Measurements from ENCODE around the gene ANKRD60. TPM values are rescaled to one million over a fixed set of nuclear protein-coding genes. Genes with fewer than 3 reads are reported as not detected.

ANKRD60 gene
- total and polyA plus RNA-seq, 5 donors from 2014 or later: not detected

DNA sequence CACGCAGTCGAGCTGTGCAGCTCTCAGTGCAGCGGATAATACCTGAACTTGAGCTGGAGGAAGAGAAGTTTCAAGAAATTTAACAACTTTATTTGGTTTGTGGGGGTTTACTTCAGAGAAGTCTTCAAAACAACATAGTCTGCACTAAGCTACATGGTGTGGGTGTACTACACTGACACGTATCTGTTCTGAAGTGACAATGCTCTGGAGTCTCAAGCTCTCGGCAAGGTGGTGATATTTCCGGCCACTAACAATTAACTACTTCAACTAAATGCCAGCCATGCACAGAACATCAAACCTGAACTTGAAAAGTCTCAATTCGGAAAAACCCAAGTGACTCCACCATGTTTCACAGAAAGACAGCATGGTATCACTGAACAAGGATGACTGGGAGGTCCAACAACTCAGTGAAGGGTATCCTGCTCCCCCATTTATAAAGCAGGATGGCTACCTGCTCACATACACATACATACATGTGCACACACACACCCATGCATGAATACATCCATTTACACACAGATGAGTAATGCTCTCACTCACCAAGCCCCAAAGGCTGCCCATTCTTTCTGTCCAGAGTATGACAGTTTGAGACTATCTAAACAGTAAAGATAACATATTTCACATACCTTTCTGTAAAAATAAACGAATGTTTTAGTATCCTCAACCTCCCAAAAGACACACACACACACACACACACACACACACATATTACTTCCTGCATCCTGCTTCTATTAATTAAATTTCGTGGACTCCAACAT lies 15.4 kb upstream of the ANKRD60 start:
- Mint-ChIP-seq H3K4me1 (peaks cover 0 to 7% (median 0%) of the 10 kb centered on the region in 4 donors), H3K27me3 (no peaks in the 10 kb centered on the region), H3K27ac (peak overlapping the region; percentile 3 to 51 (median 32)), H3K4me3 (peak overlapping the region in 1 of 4 donors; percentile 39), H3K36me3 (peaks cover 48% of the 10 kb centered on the region), H3K9me3 (no peaks in the 10 kb centered on the region)
- peaks cover 47% of the 10 kb centered on the region for H3K36me3 ChIP-seq (ENCODE audit: control insufficient read depth, insufficient read depth, low read length)
- no peak overlapping the region for H3K27ac ChIP-seq (ENCODE audit: insufficient read depth, low read length, poor library complexity, severe bottlenecking)
- no peaks in the 10 kb centered on the region for H3K9me3 ChIP-seq (ENCODE audit: control insufficient read depth in 2 of 2, low read length in 2 of 2)
- no peak for ATAC-seq (ENCODE audit: low read depth in 2 of 2)
- H3K4me1 ChIP-seq (ENCODE audit: control insufficient read depth, insufficient read depth, low read length, poor library complexity, severe bottlenecking): no peaks in the 10 kb centered on the region
- no peaks in the 10 kb centered on the region for H3K27me3 ChIP-seq (ENCODE audit: control insufficient read depth, insufficient read depth, low read length)
- H3K4me3 ChIP-seq (ENCODE audit: low read depth, low read length): no peak overlapping the region
- DNase-seq: no peak

DNA sequence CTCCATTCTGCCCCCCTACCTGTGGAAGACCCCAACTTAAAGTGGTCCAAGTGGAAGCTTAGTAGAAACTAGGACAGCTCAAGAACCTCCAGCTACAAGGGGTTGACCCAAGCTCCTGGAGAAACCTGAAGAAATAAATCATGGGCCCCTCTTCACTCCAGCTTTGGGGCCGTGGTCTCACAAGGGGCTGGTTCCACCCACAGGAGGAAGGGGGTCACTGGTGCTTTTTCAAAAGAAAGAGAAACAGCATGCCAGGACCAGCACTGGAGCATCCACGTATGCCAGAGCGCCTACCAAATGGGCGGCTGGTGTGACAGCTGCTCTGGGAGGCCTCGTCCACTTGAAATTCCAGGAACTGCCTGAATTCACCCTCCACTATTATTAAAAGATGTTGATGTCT lies 14.4 kb upstream of the ANKRD60 start:
- peaks cover 0 to 7% (median 3%) of the 10 kb centered on the region in 4 donors for H3K4me1 Mint-ChIP-seq
- H3K36me3 Mint-ChIP-seq: peaks cover 43% of the 10 kb centered on the region
- no peak overlapping the region for H3K4me3 Mint-ChIP-seq
- DNase-seq (no peak), ATAC-seq (ENCODE audit: low read depth in 2 of 2) (no peak)
- H3K27me3 ChIP-seq (ENCODE audit: control insufficient read depth, insufficient read depth, low read length): no peaks in the 10 kb centered on the region
- H3K36me3 ChIP-seq (ENCODE audit: control insufficient read depth, insufficient read depth, low read length): peaks cover 44% of the 10 kb centered on the region
- H3K9me3 Mint-ChIP-seq: no peaks in the 10 kb centered on the region
- H3K4me1 ChIP-seq (ENCODE audit: control insufficient read depth, insufficient read depth, low read length, poor library complexity, severe bottlenecking): no peaks in the 10 kb centered on the region
- no peaks in the 10 kb centered on the region for H3K27me3 Mint-ChIP-seq
- H3K4me3 ChIP-seq (ENCODE audit: low read depth, low read length): no peak overlapping the region
- no peaks in the 10 kb centered on the region for H3K9me3 ChIP-seq (ENCODE audit: control insufficient read depth in 2 of 2, low read length in 2 of 2)
- H3K27ac ChIP-seq (ENCODE audit: insufficient read depth, low read length, poor library complexity, severe bottlenecking): no peak overlapping the region
- H3K27ac Mint-ChIP-seq: peak overlapping the region in 1 of 3 donors; percentile 36

DNA sequence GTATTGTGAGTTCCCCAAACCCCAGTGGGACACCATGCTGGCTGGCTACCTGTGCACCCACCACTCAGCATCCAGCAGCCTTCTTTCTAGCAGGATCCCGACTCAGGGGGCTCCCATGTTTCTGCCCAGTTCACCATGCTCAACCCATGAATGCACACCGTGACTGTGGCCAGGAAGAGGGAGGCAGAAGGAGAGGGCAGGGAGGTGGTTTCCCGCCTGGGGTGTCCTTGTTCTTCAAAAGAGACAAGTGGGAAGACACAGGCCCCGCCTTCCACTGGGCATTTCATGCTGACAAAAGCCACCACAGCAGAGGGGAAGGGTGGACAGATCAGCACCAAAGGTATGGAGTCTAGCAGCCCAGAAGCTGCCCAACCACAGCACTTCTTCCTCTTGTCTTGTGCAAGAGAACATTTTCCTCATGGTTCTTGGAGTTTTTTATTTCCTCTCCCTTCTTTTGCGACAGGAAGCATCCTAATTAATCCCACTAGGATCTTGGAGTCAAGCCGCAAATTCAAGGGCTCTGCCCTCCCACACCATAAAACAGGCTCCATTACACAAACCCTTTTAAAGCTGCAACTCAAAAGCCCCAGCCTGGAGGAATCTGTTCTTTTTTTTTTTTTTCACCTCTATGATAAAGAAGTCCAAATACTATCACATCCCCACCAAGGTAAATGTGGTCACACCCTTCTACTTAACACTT lies 13.5 kb upstream of the ANKRD60 start:
- Mint-ChIP-seq H3K4me1 (peaks cover 4 to 16% (median 8%) of the 10 kb centered on the region in 4 donors), H3K27me3 (no peaks in the 10 kb centered on the region), H3K27ac (no peak overlapping the region), H3K9me3 (no peaks in the 10 kb centered on the region), H3K4me3 (no peak overlapping the region), H3K36me3 (peaks cover 37% of the 10 kb centered on the region)
- Histone ChIP-seq H3K4me3 (ENCODE audit: low read depth, low read length) (no peak overlapping the region), H3K27ac (ENCODE audit: insufficient read depth, low read length, poor library complexity, severe bottlenecking) (no peak overlapping the region), H3K9me3 (ENCODE audit: control insufficient read depth in 2 of 2, low read length in 2 of 2) (no peaks in the 10 kb centered on the region), H3K27me3 (ENCODE audit: control insufficient read depth, insufficient read depth, low read length) (no peaks in the 10 kb centered on the region), H3K36me3 (ENCODE audit: control insufficient read depth, insufficient read depth, low read length) (peaks cover 40% of the 10 kb centered on the region), H3K4me1 (ENCODE audit: control insufficient read depth, insufficient read depth, low read length, poor library complexity, severe bottlenecking) (no peaks in the 10 kb centered on the region)
- DNase-seq: no peak
- ATAC-seq (ENCODE audit: low read depth in 2 of 2): no peak

DNA sequence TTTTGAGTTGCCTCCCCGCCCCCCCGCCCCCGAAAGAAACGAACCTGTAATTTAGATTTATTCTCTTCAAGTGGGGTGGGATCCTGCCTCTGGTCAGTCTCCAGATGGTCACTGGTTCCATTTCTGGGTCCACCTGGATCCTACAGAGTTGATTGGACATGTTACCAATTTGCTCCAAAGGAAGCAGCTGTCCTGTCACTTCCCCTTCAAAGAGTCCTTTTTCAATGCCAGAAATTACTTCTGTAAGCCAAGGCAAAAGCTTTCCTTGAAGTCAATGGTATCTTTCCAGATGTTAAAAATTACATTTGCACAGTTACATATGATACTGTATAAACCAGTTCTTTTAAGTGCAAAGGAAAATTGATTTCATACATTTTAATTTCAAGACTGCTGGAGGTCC lies 12.0 kb upstream of the ANKRD60 start:
- Histone ChIP-seq H3K4me3 (ENCODE audit: low read depth, low read length) (no peak overlapping the region), H3K27ac (ENCODE audit: insufficient read depth, low read length, poor library complexity, severe bottlenecking) (no peak overlapping the region), H3K27me3 (ENCODE audit: control insufficient read depth, insufficient read depth, low read length) (no peaks in the 10 kb centered on the region), H3K4me1 (ENCODE audit: control insufficient read depth, insufficient read depth, low read length, poor library complexity, severe bottlenecking) (no peaks in the 10 kb centered on the region), H3K36me3 (ENCODE audit: control insufficient read depth, insufficient read depth, low read length) (peaks cover 27% of the 10 kb centered on the region), H3K9me3 (ENCODE audit: control insufficient read depth in 2 of 2, low read length in 2 of 2) (no peaks in the 10 kb centered on the region)
- Mint-ChIP-seq H3K27ac (no peak overlapping the region), H3K9me3 (no peaks in the 10 kb centered on the region), H3K36me3 (peaks cover 27% of the 10 kb centered on the region), H3K4me3 (no peak overlapping the region), H3K27me3 (no peaks in the 10 kb centered on the region), H3K4me1 (peaks cover 5 to 22% (median 11%) of the 10 kb centered on the region in 4 donors)
- DNase-seq (no peak), ATAC-seq (ENCODE audit: low read depth in 2 of 2) (no peak)

DNA sequence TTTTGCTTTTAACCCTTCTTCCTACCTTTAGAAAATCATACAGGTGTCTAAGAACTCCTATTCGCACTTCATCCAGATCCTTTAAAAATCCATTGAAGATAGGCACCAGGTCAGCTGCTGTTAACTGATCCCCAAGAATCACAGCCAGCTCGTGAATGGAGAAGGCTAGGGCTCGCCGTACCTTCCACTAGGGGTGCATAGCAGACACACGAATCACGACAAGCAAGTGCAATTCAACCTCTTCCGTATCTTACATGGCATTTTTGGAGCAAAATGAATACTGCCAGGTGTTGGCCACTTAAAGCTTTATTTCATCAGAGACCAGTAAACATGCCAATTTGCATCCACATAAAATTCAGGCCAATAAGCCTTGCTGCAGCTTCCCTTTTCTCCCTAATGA lies 10.8 kb upstream of the ANKRD60 start:
- H3K4me3 ChIP-seq (ENCODE audit: low read depth, low read length): no peak overlapping the region
- no peak overlapping the region for H3K27ac Mint-ChIP-seq
- H3K4me1 ChIP-seq (ENCODE audit: control insufficient read depth, insufficient read depth, low read length, poor library complexity, severe bottlenecking): no peaks in the 10 kb centered on the region
- no peak overlapping the region for H3K27ac ChIP-seq (ENCODE audit: insufficient read depth, low read length, poor library complexity, severe bottlenecking)
- H3K9me3 Mint-ChIP-seq: peaks cover 0 to 2% (median 0%) of the 10 kb centered on the region in 7 donors
- peaks cover 14% of the 10 kb centered on the region for H3K36me3 Mint-ChIP-seq
- no peaks in the 10 kb centered on the region for H3K9me3 ChIP-seq (ENCODE audit: control insufficient read depth in 2 of 2, low read length in 2 of 2)
- no peaks in the 10 kb centered on the region for H3K27me3 Mint-ChIP-seq
- DNase-seq: no peak
- no peak for ATAC-seq (ENCODE audit: low read depth in 2 of 2)
- H3K36me3 ChIP-seq (ENCODE audit: control insufficient read depth, insufficient read depth, low read length): peaks cover 21% of the 10 kb centered on the region
- H3K4me3 Mint-ChIP-seq: no peak overlapping the region
- H3K4me1 Mint-ChIP-seq: peaks cover 5 to 25% (median 14%) of the 10 kb centered on the region in 4 donors
- H3K27me3 ChIP-seq (ENCODE audit: control insufficient read depth, insufficient read depth, low read length): no peaks in the 10 kb centered on the region

DNA sequence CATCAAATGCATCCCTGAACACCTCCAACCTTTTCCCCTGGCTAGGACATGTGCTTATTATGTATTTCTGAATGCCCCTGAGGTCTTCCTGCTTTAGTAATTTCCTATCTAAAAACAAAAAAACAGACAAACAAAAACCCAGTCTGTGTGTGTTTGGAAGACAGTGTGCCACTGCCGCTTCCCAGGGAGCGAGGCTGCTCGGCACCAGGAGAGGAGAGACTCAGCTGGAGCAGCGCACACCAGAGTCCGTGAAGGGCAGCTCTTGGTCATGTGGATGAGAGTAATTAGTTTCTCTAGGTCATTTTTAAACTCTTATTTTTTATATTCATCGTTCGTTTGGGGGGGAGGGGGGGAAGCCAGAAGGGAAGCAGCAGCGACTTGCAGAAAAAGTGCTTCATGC lies 10.0 kb upstream of the ANKRD60 start:
- Histone ChIP-seq H3K4me1 (ENCODE audit: control insufficient read depth, insufficient read depth, low read length, poor library complexity, severe bottlenecking) (no peaks in the 10 kb centered on the region), H3K9me3 (ENCODE audit: control insufficient read depth in 2 of 2, low read length in 2 of 2) (no peaks in the 10 kb centered on the region), H3K36me3 (ENCODE audit: control insufficient read depth, insufficient read depth, low read length) (peaks cover 18% of the 10 kb centered on the region), H3K27ac (ENCODE audit: insufficient read depth, low read length, poor library complexity, severe bottlenecking) (no peak overlapping the region), H3K27me3 (ENCODE audit: control insufficient read depth, insufficient read depth, low read length) (no peaks in the 10 kb centered on the region), H3K4me3 (ENCODE audit: low read depth, low read length) (no peak overlapping the region)
- Mint-ChIP-seq H3K36me3 (peaks cover 13% of the 10 kb centered on the region), H3K4me3 (no peak overlapping the region), H3K27me3 (no peaks in the 10 kb centered on the region), H3K9me3 (peaks cover 0 to 2% (median 0%) of the 10 kb centered on the region in 7 donors), H3K27ac (peak overlapping the region in 1 of 3 donors; percentile 52), H3K4me1 (peaks cover 5 to 23% (median 15%) of the 10 kb centered on the region in 4 donors)
- DNase-seq (no peak), ATAC-seq (ENCODE audit: low read depth in 2 of 2) (no peak)

DNA sequence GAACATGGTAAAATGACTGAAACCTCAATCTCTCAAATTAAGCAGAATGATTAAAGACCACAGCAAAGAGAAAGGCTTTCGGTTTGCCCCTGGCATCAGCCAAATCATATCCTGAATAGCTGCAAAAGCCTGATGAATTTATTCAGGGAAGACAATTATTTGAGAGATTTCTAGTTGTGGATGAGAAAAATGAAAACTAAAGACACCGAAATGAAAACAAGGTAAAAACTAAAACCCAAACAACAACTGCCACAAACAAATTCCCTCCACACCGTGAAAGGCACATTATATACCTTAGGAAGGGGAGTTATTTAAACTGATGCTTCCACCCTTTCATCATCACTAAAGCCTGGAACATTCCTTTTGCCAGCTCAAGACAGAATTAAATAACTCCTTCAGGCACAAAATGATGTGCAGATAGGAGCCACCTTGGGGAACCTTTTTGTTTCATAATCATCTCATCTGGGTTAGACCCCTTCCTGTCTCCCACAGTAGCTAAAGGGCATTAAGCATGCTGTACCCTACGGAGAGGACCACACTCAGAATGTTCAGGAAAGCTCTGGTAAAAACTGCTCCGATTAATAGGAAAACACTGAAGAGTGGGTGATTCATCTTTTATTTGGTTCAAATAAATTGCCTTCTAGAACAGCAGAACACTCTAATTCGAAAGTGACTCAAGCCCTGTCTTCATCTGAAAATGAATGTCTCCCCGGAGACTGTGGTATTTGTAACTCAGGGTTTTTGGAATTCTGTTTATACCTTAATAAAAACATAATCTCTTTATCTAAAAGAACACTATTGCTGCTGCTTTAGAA lies 9.1 kb upstream of the ANKRD60 start:
- H3K9me3 Mint-ChIP-seq: peaks cover 0 to 2% (median 0%) of the 10 kb centered on the region in 7 donors
- Histone ChIP-seq H3K27me3 (ENCODE audit: control insufficient read depth, insufficient read depth, low read length) (no peaks in the 10 kb centered on the region), H3K9me3 (ENCODE audit: control insufficient read depth in 2 of 2, low read length in 2 of 2) (no peaks in the 10 kb centered on the region), H3K4me1 (ENCODE audit: control insufficient read depth, insufficient read depth, low read length, poor library complexity, severe bottlenecking) (no peaks in the 10 kb centered on the region), H3K4me3 (ENCODE audit: low read depth, low read length) (peak overlapping the region; percentile 61), H3K27ac (ENCODE audit: insufficient read depth, low read length, poor library complexity, severe bottlenecking) (peak overlapping the region; percentile 78), H3K36me3 (ENCODE audit: control insufficient read depth, insufficient read depth, low read length) (peaks cover 11% of the 10 kb centered on the region)
- peak overlapping the region; percentile 77 to 96 (median 92) for H3K4me3 Mint-ChIP-seq
- H3K4me1 Mint-ChIP-seq: peaks cover 5 to 20% (median 14%) of the 10 kb centered on the region in 4 donors
- ATAC-seq (ENCODE audit: low read depth in 2 of 2): no peak
- no peak for DNase-seq
- H3K27me3 Mint-ChIP-seq: no peaks in the 10 kb centered on the region
- H3K36me3 Mint-ChIP-seq: peaks cover 7% of the 10 kb centered on the region
- peak overlapping the region; percentile 52 to 96 (median 90) for H3K27ac Mint-ChIP-seq
